MM.1S (cell line): ENCODE measurements around the gene DLX2.
A peak's percentile ranks its signal among the peaks of the same experiment; 100 is the strongest.

Experiments used
- DNase-seq: peaks from one replicate; pipeline ENCODE4 v3.0.0-alpha.2; 2015
- H2AFZ ChIP-seq: fragments of 300-600 bp; sonication (generic); 2 replicates; pipeline ENCODE4 v1.6.0; 2016; ENCODE audit warnings: antibody characterized with exemption, low read length
- H3F3A ChIP-seq: fragments of 300-600 bp; sonication (generic); 2 replicates; pipeline ENCODE4 v1.6.1; 2016; ENCODE audit warnings: mild to moderate bottlenecking, antibody characterized with exemption, low read length, moderate library complexity, mixed read lengths; ENCODE audit not compliant: insufficient read depth
- H3K27ac ChIP-seq: fragments of 300-600 bp; sonication (generic); 2 replicates; pipeline ENCODE4 v1.5.1; 2016; ENCODE audit warnings: mild to moderate bottlenecking, low read length
- H3K27me3 ChIP-seq: fragments of 300-600 bp; sonication (generic); replicated peaks from 2 replicates; pipeline ENCODE4 v1.6.0; 2016; ENCODE audit warnings: low read length; ENCODE audit not compliant: insufficient read depth
- H3K36me3 ChIP-seq: fragments of 300-600 bp; sonication (generic); replicated peaks from 2 replicates; pipeline ENCODE4 v1.6.1; 2016; ENCODE audit warnings: mild to moderate bottlenecking, low read length, mixed read lengths; ENCODE audit not compliant: insufficient read depth
- H3K4me1 ChIP-seq: fragments of 300-600 bp; sonication (generic); 2 replicates; pipeline ENCODE4 v1.6.1; 2016; ENCODE audit warnings: low read length, mixed read lengths
- H3K4me2 ChIP-seq: fragments of 300-600 bp; sonication (generic); 2 replicates; pipeline ENCODE4 v1.6.0; 2016; ENCODE audit warnings: low read depth, low read length
- H3K4me3 ChIP-seq: fragments of 300-600 bp; sonication (generic); 2 replicates; pipeline ENCODE4 v1.5.1; 2016; ENCODE audit warnings: low read length, mixed read lengths
- H3K79me2 ChIP-seq: fragments of 300-600 bp; sonication (generic); 2 replicates; pipeline ENCODE4 v1.6.1; 2016; ENCODE audit warnings: mixed run types, low read length, mixed read lengths
- H3K9ac ChIP-seq: fragments of 300-600 bp; sonication (generic); 2 replicates; pipeline ENCODE4 v1.6.1; 2016; ENCODE audit warnings: low read length, mixed read lengths
- H3K9me2 ChIP-seq: fragments of 300-600 bp; sonication (generic); replicated peaks from 2 replicates; pipeline ENCODE4 v1.6.1; 2016; ENCODE audit warnings: mild to moderate bottlenecking, low read length, mixed read lengths; ENCODE audit not compliant: insufficient read depth
- H3K9me3 ChIP-seq: fragments of 300-600 bp; sonication (generic); replicated peaks from 2 replicates; pipeline ENCODE4 v1.6.1; 2016; ENCODE audit warnings: mild to moderate bottlenecking, low read length, mixed read lengths; ENCODE audit not compliant: insufficient read depth
- H4K20me1 ChIP-seq: fragments of 300-600 bp; sonication (generic); 2 replicates; pipeline ENCODE4 v1.6.1; 2016; ENCODE audit warnings: mild to moderate bottlenecking, low read length, moderate library complexity, mixed read lengths; ENCODE audit not compliant: insufficient read depth
- EZH2 ChIP-seq: fragments of 300-600 bp; sonication (generic); optimal IDR thresholded peaks from 2 replicates; pipeline ENCODE3; 2017; ENCODE audit warnings: low read depth, mild to moderate bottlenecking, antibody characterized with exemption, low read length, mixed read lengths
- EZH2phosphoT487 ChIP-seq: fragments of 300-600 bp; sonication (generic); IDR thresholded peaks from 2 replicates; pipeline ENCODE4 v1.6.1; 2018; ENCODE audit warnings: antibody characterized with exemption, low read length
- TF ChIP-seq, protein P1 (sequence below): fragments of 300-600 bp; sonication (generic); IDR thresholded peaks from 2 replicates; pipeline ENCODE4 v1.5.1; 2016; ENCODE audit warnings: antibody characterized with exemption, low read length, mixed read lengths

Gene DLX2

DNA sequence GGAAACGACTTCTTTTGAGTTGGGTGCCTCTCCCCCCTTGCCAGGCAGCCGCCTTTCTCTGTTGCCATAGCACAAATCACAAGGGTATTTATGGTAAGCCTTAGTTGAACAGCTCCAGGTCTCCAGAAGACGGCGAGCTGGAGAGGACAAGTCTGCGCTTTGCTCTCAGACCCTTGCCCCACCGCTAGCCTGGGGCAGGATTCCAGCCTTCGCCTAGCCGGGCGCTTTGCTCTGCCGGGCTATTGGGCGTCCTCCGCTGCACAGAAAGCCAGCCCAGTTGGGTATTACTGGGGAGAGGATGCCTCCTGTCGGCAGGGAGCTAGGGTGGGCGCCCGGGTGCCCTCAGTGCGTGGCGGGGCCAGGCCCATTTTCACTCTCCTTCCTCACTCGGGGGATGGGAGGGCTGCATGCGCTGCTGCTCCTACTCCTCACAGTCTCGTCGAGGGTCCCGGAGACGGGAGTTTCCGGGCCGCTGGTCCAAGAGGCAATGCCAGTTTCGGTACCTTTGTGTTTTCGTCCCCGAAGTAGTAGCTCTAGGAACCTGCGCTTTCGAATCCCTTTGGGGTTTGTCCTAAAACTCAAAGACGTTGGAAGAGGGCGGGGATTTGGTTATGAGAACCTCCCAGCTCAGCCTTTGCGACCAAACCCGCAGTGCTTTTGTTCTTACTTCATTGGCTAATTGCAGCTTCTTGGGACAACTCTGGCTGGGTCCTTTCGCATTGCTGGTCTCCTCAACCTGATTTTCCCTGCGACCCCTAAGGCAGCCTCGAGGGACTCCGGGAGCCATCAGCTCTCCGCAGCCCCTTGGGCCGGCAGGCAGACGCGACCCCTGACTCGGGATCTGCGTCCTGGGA, 3.6 kb upstream of the DLX2 start:
- peak; percentile 30 for DNase-seq
- Histone ChIP-seq H3K27ac (no peak overlapping the region), H3K9me3 (no peaks in the 10 kb centered on the region), H3K79me2 (no peaks in the 10 kb centered on the region), H3K9me2 (no peaks in the 10 kb centered on the region), H2AFZ (peak overlapping the region; percentile 91), H3K9ac (no peak overlapping the region), H3K27me3 (peaks cover 21% of the 10 kb centered on the region), H3K4me2 (peak overlapping the region; percentile 90), H3F3A (no peaks in the 10 kb centered on the region), H3K4me3 (peak overlapping the region; percentile 62), H4K20me1 (no peaks in the 10 kb centered on the region), H3K36me3 (no peaks in the 10 kb centered on the region), H3K4me1 (0 out of 2 replicates have a peak, but pooled peaks cover 10% of the 10 kb centered on the region)
- no peak for TF ChIP-seq EZH2phosphoT487
- TF ChIP-seq, protein P1, sequence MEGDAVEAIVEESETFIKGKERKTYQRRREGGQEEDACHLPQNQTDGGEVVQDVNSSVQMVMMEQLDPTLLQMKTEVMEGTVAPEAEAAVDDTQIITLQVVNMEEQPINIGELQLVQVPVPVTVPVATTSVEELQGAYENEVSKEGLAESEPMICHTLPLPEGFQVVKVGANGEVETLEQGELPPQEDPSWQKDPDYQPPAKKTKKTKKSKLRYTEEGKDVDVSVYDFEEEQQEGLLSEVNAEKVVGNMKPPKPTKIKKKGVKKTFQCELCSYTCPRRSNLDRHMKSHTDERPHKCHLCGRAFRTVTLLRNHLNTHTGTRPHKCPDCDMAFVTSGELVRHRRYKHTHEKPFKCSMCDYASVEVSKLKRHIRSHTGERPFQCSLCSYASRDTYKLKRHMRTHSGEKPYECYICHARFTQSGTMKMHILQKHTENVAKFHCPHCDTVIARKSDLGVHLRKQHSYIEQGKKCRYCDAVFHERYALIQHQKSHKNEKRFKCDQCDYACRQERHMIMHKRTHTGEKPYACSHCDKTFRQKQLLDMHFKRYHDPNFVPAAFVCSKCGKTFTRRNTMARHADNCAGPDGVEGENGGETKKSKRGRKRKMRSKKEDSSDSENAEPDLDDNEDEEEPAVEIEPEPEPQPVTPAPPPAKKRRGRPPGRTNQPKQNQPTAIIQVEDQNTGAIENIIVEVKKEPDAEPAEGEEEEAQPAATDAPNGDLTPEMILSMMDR: peak; percentile 42

DNA sequence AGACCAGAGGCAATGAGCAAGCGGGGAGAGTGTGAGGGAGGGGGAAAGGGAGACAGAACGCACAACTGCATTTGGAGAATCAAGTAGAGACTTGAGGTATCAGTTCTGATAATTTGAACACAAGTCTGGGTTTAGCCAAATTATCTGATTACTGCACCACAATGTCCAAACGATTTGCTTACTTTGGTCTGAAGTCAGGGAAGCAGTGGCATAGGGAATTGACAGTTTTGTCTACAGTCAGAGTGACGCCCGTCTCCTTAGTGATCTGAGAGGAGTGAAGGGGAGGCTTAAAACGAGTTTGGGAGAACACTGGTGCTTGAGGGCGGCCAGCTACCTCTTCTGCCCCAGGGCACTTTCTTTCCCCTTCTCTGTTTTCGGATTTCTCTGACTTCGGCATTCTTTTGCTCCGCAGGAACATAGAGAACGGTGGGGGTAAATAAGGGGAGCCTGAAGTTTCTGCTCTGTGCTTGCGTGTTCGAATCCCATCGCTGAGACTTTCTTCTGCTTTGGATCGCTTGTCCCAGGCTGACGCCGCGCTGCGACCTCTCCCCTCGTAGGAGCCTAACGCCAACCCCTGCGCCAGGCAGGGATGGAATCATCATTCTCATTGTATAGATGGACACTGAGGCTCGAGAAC, 2.9 kb upstream of the DLX2 start:
- Histone ChIP-seq H4K20me1 (no peaks in the 10 kb centered on the region), H3K27me3 (peaks cover 29% of the 10 kb centered on the region), H3K4me3 (peak overlapping the region; percentile 62; the same call in 1 of the 2 replicates)

DNA sequence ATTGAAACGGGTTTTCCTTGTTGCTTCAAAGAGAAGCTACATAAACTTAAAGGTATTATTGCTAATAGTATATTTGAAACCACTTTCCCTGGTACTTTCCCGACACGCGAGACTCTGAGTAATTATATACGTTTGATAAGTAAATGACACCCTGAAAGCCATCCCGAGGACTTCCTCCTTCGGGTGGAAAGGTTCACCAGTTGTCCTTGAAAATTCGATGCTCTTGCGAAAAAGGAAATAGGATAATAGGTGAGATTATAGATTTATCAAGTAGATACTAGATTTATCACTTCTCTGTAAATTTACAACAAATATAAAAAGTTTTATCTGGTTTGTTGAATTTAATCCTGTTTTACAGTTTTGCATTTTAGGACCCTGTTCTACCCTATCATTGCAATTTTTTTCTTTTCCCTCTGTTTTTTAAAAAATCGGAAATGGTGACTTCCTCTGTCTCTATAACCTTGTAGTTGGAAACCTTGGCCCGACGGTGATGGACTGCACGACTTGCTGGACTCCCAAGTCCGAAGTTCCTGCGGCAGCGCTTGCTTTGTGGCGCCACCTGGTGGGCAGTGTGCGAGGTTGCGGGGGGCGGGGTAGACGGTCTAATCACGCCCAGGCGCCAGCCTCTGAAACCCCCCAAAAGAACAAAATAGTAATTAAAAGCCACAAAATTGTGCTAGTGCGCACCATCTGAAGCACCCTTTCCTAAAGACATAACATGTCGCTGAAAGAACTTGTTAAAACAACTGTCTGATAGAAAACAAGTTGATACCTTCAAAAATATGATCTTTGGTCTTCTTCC, 972 bp upstream of the DLX2 start:
- peak overlapping the region; percentile 70 for H3K4me3 ChIP-seq
- peaks cover 46% of the 10 kb centered on the region for H3K27me3 ChIP-seq
- H4K20me1 ChIP-seq: no peaks in the 10 kb centered on the region
- H3F3A ChIP-seq: no peaks in the 10 kb centered on the region
- TF ChIP-seq EZH2: no peak
- TF ChIP-seq EZH2phosphoT487: no peak
- TF ChIP-seq, protein P1: peak; percentile 96
- DNase-seq: peak; percentile 84
- H3K79me2 ChIP-seq: no peaks in the 10 kb centered on the region
- H3K4me2 ChIP-seq: peak overlapping the region; percentile 92
- no peak overlapping the region for H3K27ac ChIP-seq
- H3K9me3 ChIP-seq: no peaks in the 10 kb centered on the region
- no peaks in the 10 kb centered on the region for H3K9me2 ChIP-seq
- H2AFZ ChIP-seq: peak overlapping the region; percentile 96; the same call in 1 of the 2 replicates
- 0 out of 2 replicates have a peak, but pooled peaks cover 10% of the 10 kb centered on the region for H3K4me1 ChIP-seq
- no peaks in the 10 kb centered on the region for H3K36me3 ChIP-seq
- no peak overlapping the region for H3K9ac ChIP-seq

More for the DNA sequence above, 2.9 kb upstream of the DLX2 start:
- H3K4me2 ChIP-seq: no peak overlapping the region
- no peak overlapping the region for H3K27ac ChIP-seq
- 0 out of 2 replicates have a peak, but pooled peaks cover 10% of the 10 kb centered on the region for H3K4me1 ChIP-seq
- no peaks in the 10 kb centered on the region for H3K9me2 ChIP-seq
- H3K9ac ChIP-seq: no peak overlapping the region
- no peaks in the 10 kb centered on the region for H3K36me3 ChIP-seq
- no peaks in the 10 kb centered on the region for H3K9me3 ChIP-seq
- H2AFZ ChIP-seq: no peak overlapping the region
- no peaks in the 10 kb centered on the region for H3F3A ChIP-seq
- DNase-seq: no peak
- TF ChIP-seq, protein P1: no peak
- TF ChIP-seq EZH2: no peak
- TF ChIP-seq EZH2phosphoT487: no peak
- H3K79me2 ChIP-seq: no peaks in the 10 kb centered on the region
